Measurements from ENCODE around the gene CCDC90B.

DNA sequence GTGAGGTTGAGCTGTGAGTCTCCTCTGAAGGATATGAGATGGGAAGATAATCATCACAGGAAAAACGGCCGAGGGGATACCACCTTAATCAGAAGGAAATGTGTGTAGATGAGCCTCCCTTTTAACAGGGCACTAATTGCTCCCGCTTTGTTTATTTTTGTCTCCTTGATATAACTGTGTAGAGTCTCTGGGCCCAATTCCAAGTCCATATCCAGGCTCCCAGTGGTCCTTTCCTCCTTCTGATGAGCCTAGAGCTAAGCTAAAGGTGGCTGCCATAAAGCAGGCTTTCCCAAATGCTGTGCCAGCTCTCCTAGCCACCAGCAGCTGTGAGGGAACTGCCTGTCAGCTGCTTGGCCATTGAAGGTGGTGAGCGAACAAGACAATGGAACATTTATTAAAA is 17.1 kb upstream of the CCDC90B start:
- TF ChIP-seq, protein P1, sequence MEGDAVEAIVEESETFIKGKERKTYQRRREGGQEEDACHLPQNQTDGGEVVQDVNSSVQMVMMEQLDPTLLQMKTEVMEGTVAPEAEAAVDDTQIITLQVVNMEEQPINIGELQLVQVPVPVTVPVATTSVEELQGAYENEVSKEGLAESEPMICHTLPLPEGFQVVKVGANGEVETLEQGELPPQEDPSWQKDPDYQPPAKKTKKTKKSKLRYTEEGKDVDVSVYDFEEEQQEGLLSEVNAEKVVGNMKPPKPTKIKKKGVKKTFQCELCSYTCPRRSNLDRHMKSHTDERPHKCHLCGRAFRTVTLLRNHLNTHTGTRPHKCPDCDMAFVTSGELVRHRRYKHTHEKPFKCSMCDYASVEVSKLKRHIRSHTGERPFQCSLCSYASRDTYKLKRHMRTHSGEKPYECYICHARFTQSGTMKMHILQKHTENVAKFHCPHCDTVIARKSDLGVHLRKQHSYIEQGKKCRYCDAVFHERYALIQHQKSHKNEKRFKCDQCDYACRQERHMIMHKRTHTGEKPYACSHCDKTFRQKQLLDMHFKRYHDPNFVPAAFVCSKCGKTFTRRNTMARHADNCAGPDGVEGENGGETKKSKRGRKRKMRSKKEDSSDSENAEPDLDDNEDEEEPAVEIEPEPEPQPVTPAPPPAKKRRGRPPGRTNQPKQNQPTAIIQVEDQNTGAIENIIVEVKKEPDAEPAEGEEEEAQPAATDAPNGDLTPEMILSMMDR (IDR thresholded peaks at IDR 0.05), result no peak
- no peak for TF ChIP-seq POLR2A (IDR thresholded peaks at IDR 0.05)
